ENCODE measurements around the gene RING1. TPM values are rescaled to one million over a fixed set of nuclear protein-coding genes. Genes with fewer than 3 reads are reported as not detected.

RING1 gene
- total RNA-seq, 2 donors from 2014 or later, result 31.0 to 31.8 TPM

DNA sequence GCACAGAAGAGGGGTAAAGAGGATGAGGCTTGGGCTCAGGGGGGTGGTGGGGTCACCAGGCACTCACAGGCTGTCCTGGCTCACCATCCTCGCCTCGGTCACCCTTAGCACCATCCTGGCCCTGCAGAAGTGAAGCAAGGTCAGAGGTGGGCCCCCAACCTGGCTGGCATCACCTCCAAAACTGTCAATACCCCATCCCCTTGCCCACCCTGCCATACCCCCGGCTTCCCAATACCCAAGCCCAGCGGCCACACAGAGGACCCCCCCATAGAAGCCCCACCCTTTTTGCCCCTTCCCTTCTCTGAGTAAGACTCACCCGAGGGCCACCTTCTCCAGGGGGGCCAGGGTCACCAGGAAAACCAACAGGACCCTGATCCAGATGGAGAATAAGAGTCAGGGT is 39.7 kb upstream of the RING1 start:
- no peaks in the 10 kb centered on the region for H3K9me3 Mint-ChIP-seq
- WGBS, 2 experiments (ENCODE audit: insufficient coverage in 1 of 2, insufficient read length in 1 of 2), result 70 to 80% methylated on average over 1 to 5 of the region's 5 CpGs
- H3K4me3 ChIP-seq (ENCODE audit: low read length), result no peak overlapping the region
- no peaks in the 10 kb centered on the region for H3K36me3 ChIP-seq (ENCODE audit: control insufficient read depth, insufficient read depth, low read length)
- H3K9me3 ChIP-seq (ENCODE audit: control insufficient read depth, low read length), result no peaks in the 10 kb centered on the region
- H3K9ac ChIP-seq (ENCODE audit: extremely low read depth, low read length, poor library complexity, severe bottlenecking), result no peak overlapping the region
- peaks cover 13% of the 10 kb centered on the region for H3K27me3 Mint-ChIP-seq (ENCODE audit: insufficient read depth)
- H3K4me1 Mint-ChIP-seq, result no peaks in the 10 kb centered on the region
- TF ChIP-seq, protein P1, sequence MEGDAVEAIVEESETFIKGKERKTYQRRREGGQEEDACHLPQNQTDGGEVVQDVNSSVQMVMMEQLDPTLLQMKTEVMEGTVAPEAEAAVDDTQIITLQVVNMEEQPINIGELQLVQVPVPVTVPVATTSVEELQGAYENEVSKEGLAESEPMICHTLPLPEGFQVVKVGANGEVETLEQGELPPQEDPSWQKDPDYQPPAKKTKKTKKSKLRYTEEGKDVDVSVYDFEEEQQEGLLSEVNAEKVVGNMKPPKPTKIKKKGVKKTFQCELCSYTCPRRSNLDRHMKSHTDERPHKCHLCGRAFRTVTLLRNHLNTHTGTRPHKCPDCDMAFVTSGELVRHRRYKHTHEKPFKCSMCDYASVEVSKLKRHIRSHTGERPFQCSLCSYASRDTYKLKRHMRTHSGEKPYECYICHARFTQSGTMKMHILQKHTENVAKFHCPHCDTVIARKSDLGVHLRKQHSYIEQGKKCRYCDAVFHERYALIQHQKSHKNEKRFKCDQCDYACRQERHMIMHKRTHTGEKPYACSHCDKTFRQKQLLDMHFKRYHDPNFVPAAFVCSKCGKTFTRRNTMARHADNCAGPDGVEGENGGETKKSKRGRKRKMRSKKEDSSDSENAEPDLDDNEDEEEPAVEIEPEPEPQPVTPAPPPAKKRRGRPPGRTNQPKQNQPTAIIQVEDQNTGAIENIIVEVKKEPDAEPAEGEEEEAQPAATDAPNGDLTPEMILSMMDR (conservative IDR thresholded peaks at IDR 0.05), result no peak
- H3K4me1 ChIP-seq (ENCODE audit: control insufficient read depth, insufficient read depth, low read length), result no peaks in the 10 kb centered on the region
- H3K27me3 ChIP-seq (ENCODE audit: control insufficient read depth, insufficient read depth, low read length, poor library complexity, severe bottlenecking), result no peaks in the 10 kb centered on the region
- no peak overlapping the region for H3K27ac Mint-ChIP-seq
- no peak overlapping the region for H3K4me3 Mint-ChIP-seq
- DNase-seq, result no peak
- no peaks in the 10 kb centered on the region for H3K36me3 Mint-ChIP-seq (ENCODE audit: low read depth)
- H3K27ac ChIP-seq (ENCODE audit: low read depth, low read length), result no peak overlapping the region

DNA sequence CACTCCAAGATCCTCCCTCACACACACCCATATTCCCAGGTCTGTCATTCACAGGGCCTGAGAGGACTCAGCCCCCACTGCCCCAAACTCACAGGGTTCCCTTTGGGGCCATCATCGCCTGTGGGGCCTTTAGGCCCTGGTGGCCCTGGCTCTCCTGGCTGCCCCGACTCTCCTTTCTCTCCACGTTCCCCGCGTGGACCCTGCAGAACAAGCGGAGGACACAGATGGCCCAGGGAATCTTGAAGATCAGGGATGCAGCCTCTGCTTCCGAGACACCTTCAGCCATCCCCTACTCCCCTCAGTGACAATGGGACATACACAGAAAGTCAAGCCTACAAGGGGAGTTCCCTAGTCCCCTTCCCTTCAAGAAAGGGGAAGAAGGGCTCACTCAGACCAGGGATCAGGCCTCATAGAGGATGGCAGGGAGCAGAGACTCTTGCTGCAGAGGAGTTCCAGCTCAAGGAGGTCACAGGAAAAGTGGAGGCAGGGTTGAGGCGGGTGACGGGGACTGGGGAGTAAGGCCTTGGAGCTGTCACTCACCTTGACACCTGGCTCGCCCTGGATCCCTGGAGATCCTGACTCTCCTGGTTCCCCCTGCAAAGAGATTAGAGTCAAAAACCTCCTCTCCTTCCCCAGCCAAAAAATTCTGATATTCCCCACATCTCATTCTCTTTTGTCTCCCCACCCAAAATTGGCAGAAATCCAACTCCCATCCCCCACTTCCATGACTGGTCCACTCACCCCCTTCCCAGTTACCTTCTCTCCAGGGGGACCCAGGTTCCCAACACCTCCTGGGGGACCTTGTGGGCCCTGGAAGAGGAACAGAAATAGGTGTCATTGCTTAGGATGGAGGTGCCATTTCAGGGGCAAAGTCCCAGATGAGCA is 38.8 kb upstream of the RING1 start:
- Histone ChIP-seq H3K27me3 (ENCODE audit: control insufficient read depth, insufficient read depth, low read length, poor library complexity, severe bottlenecking) (no peaks in the 10 kb centered on the region), H3K9ac (ENCODE audit: extremely low read depth, low read length, poor library complexity, severe bottlenecking) (no peak overlapping the region), H3K4me3 (ENCODE audit: low read length) (no peak overlapping the region), H3K36me3 (ENCODE audit: control insufficient read depth, insufficient read depth, low read length) (no peaks in the 10 kb centered on the region), H3K9me3 (ENCODE audit: control insufficient read depth, low read length) (no peaks in the 10 kb centered on the region), H3K4me1 (ENCODE audit: control insufficient read depth, insufficient read depth, low read length) (no peaks in the 10 kb centered on the region), H3K27ac (ENCODE audit: low read depth, low read length) (no peak overlapping the region)
- no peak for DNase-seq
- no peaks in the 10 kb centered on the region for H3K36me3 Mint-ChIP-seq (ENCODE audit: low read depth)
- peaks cover 7% of the 10 kb centered on the region for H3K27me3 Mint-ChIP-seq (ENCODE audit: insufficient read depth)
- WGBS, 2 experiments (ENCODE audit: insufficient coverage in 1 of 2, insufficient read length in 1 of 2), result 92 to 100% methylated on average over 3 to 10 of the region's 10 CpGs
- no peaks in the 10 kb centered on the region for H3K9me3 Mint-ChIP-seq
- TF ChIP-seq, protein P1 (conservative IDR thresholded peaks at IDR 0.05), result no peak
- no peaks in the 10 kb centered on the region for H3K4me1 Mint-ChIP-seq
- H3K27ac Mint-ChIP-seq, result no peak overlapping the region
- no peak overlapping the region for H3K4me3 Mint-ChIP-seq

DNA sequence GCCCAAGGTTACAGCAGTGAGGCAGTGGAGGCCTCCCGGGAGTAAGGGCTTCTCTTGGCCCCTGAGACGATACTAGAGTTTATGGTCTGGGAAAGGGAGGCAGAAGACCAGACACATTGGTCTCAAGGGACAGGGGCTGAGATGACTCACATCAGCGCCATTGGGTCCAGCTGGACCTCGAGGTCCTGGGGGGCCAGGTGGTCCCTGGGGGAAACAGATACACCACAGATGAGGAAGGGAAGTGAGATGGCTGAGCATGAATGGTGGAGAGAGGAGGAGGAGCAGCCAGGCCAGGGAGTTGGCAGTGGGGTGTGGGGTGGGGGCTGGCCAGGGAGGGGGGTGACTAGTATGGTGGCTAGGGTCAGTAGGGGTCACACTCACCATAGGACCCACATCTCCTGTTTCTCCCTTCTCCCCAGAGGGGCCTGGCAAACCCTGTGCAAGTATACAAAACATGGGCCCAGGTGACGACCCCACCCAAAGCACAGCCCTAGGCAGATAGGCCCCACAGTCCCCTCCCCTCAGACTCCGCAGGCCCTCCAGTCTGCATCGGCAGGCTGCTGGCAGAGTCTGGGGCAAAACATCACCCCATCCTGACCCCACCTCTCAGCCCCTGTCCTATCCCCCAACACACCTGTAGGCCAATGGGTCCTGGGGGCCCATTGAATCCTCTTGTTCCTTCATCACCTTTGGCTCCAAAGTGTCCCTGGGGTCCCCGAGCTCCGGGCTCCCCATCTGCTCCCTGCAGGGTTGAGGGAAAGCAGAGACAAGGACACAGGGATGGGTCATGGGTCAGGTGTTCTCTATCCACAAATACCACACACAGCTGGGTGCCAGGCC is 37.9 kb upstream of the RING1 start:
- Histone ChIP-seq H3K27me3 (ENCODE audit: control insufficient read depth, insufficient read depth, low read length, poor library complexity, severe bottlenecking) (peaks cover 8% of the 10 kb centered on the region), H3K4me1 (ENCODE audit: control insufficient read depth, insufficient read depth, low read length) (no peaks in the 10 kb centered on the region), H3K27ac (ENCODE audit: low read depth, low read length) (no peak overlapping the region), H3K4me3 (ENCODE audit: low read length) (no peak overlapping the region), H3K9ac (ENCODE audit: extremely low read depth, low read length, poor library complexity, severe bottlenecking) (no peak overlapping the region), H3K9me3 (ENCODE audit: control insufficient read depth, low read length) (no peaks in the 10 kb centered on the region), H3K36me3 (ENCODE audit: control insufficient read depth, insufficient read depth, low read length) (no peaks in the 10 kb centered on the region)
- no peak overlapping the region for H3K4me3 Mint-ChIP-seq
- WGBS, 2 experiments (ENCODE audit: insufficient coverage in 1 of 2, insufficient read length in 1 of 2), result 71 to 84% methylated on average over 2 to 9 of the region's 9 CpGs
- no peak for DNase-seq
- no peaks in the 10 kb centered on the region for H3K9me3 Mint-ChIP-seq
- H3K4me1 Mint-ChIP-seq, result no peaks in the 10 kb centered on the region
- H3K27me3 Mint-ChIP-seq (ENCODE audit: insufficient read depth), result peaks cover 14% of the 10 kb centered on the region
- TF ChIP-seq, protein P1 (conservative IDR thresholded peaks at IDR 0.05), result no peak
- no peaks in the 10 kb centered on the region for H3K36me3 Mint-ChIP-seq (ENCODE audit: low read depth)
- H3K27ac Mint-ChIP-seq, result no peak overlapping the region
